CD4-positive, alpha-beta T cell treated with Interleukin-15 for 4 hours (primary cell): Measurements from ENCODE around the gene CTSF.
"Not testable (repeated sequence)": the region's sequence is repeated elsewhere in the genome, so short reads cannot be mapped to it uniquely, and the experiment has no call there.

Experiments
- DNase-seq: peaks from one replicate; pipeline ENCODE4 v3.0.0-alpha.2; 2020; ENCODE audit warnings: low spot score

CTSF gene

GRCh38 chr11:66568124-66568916 is at the start of gene CTSF:
TSS of gene CTSF (minus strand) at chr11:66568606. CDS start at chr11:66568486, 120 bp downstream.
- peak; percentile 66 for DNase-seq

- DNase-seq = peak; percentile 38
These were observed 48.9 kb upstream of the CTSF start for GRCh38 chr11:66617155-66617834.

- DNase-seq = peak; percentile 99
These were observed 48.2 kb upstream of the CTSF start, which contains the start of gene RBM14 for GRCh38 chr11:66616379-66617154. TSS of gene RBM14 (plus strand) at chr11:66616630. CDS start at chr11:66616721, 91 bp downstream.

- DNase-seq = no peak
These were observed 45.7 kb upstream of the CTSF start for GRCh38 chr11:66614073-66614472.

- no peak for DNase-seq
These were observed 44.1 kb upstream of the CTSF start for GRCh38 chr11:66612458-66612857.

- DNase-seq = no peak
These were observed 41.6 kb upstream of the CTSF start for GRCh38 chr11:66609721-66610617.

GRCh38 chr11:66607126-66607834 is 38.9 kb upstream of the CTSF start:
- DNase-seq = no peak

- DNase-seq = not testable (repeated sequence)
These were observed 38.2 kb upstream of the CTSF start for GRCh38 chr11:66606608-66607007.

GRCh38 chr11:66604155-66604554 is 35.7 kb upstream of the CTSF start:
- no peak for DNase-seq

- no peak for DNase-seq
These were observed 34.7 kb upstream of the CTSF start for GRCh38 chr11:66603072-66603471.

GRCh38 chr11:66600631-66601233 is 32.3 kb upstream of the CTSF start:
- DNase-seq = no peak

- DNase-seq = no peak
These were observed 31.8 kb upstream of the CTSF start for GRCh38 chr11:66600219-66600618.

- DNase-seq = no peak
These were observed 30.6 kb upstream of the CTSF start for GRCh38 chr11:66598993-66599392.

GRCh38 chr11:66595245-66595904 is 27.0 kb upstream of the CTSF start:
- DNase-seq = no peak

GRCh38 chr11:66593650-66594049 is 25.2 kb upstream of the CTSF start:
- no peak for DNase-seq

- DNase-seq = no peak
These were observed 24.9 kb upstream of the CTSF start for GRCh38 chr11:66593303-66593635.

- peak; percentile 99 for DNase-seq
These were observed 24.3 kb upstream of the CTSF start, which contains the start of the genes CCDC87 and CCS for GRCh38 chr11:66592457-66593302. TSS of gene CCDC87 (minus strand) at chr11:66593063. CDS start at chr11:66593015, 48 bp downstream. TSS of gene CCS (plus strand) at chr11:66593185. CDS start at chr11:66593262, 77 bp downstream.

GRCh38 chr11:66591175-66591574 is 22.8 kb upstream of the CTSF start:
- no peak for DNase-seq
